GM19025 (cell line): ENCODE measurements around the gene TSEN15.

Experiments
- ATAC-seq: cut with Tn5 transposase; IDR thresholded peaks from one replicate; pipeline ENCODE4 v1.9.1; 2021; ENCODE audit warnings: mild to moderate bottlenecking, low read depth, moderate library complexity; ENCODE audit not compliant: unreplicated experiment

The TSEN15 gene

DNA sequence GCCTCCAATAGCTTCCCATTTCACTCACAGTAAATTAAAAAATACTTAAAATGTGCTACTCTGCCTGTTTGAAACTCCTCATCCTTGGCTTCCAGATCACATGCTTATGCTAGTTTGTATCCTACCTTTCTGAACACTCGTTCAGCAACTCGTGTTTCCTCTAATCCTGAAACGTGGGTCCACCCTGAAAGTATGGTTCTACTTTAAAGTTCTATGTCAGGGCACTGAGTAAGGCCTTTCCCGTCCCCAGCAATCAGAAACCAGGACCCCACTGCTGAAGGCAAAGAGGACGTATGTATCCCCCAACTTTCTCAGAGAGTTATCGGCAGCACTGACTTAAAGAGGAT is 419 bp upstream of the TSEN15 start:
- no peak for ATAC-seq

DNA sequence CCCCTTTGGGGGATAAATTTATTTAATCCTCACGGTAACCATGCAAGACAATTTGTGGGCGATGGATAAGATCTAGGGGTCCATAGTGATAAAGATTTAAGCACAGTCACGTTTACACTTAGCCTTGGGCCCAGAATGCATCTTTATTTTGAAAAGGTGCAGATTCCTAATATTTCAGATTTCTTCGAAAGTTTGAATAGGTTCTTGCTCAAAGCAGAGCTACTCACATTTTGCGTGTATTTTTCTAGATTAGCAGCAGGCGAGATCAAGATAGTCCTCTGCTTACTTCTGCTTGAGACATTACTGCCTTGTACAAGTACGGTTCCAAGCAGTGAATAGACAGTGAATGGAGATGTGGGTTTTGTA is 647 bp downstream of the TSEN15 start:
- no peak for ATAC-seq

DNA sequence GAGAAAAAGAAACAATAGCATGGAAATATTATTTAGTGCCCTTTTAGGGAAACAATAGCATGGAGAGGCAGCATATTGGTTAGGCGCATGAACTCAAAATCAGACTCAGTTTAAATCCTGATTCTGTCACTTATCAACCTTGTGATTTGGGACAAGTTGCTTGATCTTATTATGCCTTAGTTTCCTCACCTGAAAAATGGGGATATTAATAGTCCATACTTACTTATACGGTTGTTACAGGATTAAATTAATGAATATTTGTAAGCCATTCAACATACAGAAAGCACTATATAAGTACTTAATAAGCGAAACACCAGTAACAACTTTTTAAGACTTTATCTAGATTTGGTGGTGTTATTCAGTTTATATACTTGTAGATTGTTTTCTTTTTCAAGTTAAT is 1.2 kb downstream of the TSEN15 start:
- no peak for ATAC-seq

DNA sequence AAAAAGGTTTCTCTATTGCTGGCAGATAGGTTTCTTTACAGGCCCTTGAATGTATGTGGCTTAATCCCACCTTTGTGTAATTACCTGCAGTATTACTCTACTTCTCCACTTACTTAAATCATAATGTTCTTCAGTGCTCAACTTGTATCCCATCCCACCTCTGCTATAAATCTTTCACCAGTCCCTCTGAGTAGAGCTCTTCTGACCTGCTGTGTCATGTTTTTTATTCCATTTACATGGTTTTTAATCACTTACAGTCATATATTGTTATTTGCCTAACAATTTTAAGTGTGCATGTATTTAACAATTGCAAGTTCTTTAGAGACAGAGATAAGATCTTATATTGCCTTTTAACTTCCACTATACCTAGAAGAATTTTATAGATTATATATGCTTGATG is 2.4 kb downstream of the TSEN15 start:
- no peak for ATAC-seq

DNA sequence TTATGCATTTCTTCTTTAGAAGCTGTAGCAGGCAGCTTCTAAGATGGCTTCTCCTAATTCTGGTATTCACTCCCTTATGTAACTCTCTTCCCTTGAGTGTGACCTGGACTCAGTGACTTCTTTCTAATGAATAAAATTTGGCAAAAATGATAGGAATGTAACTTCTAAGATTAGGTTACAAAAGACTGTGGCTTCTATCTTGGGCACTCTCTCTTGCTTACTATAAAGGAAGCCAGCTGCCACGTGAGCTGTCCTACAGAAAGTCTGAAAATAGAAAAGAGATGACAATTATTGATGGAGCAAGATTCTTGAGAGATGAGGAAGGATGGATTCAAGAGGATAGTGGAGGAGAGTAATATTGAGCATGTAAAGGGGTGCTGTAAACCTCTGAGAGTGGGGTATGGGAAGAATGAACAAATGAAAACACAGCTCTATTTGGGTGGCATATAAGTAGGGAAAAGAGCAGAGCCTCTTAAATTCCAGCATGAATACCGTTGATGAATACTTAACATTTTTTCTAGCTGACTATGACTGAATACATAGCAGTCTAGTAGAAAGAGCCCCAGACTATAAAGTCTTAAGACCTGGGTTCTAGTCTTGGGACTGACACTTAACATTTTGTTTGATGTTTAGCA is 5.5 kb downstream of the TSEN15 start:
- ATAC-seq: no peak

DNA sequence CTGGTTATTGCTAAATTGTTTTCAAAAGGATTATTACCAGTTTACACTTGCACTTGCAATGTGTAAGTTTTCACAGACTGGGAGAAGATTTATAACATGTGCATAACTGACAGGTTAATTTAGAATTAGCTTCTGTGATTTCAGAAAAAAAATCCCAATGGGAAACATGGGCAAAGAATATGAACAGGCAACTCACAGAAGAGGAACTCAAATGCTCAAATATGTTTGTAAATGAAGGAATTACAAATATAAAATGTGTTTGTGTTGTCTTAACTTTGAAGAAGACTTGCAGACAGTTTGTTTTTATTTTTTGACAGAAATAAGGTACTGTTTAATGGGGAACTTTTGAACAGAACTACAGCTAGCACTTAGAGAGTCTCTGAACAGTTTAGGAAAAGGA is 8.4 kb downstream of the TSEN15 start:
- ATAC-seq: no peak

DNA sequence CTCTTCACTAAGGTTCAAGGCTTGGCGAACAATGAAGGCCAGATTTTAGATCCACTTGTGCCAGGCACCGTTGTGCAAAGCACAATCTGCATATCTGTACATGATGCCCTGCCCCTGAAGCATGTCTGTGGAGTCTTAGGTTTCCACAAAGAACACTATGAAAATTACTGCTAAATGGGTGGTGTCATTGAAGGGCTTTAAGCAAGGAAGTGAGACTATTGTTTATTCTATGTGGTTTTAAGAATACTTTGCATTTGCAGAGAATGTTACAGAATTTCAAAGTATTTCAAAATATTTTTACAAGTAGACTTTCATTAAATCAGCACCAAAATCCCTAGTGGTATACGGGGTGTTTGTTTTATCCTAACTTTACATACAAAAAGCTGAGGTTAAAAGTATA is 8.8 kb downstream of the TSEN15 start:
- ATAC-seq: no peak

DNA sequence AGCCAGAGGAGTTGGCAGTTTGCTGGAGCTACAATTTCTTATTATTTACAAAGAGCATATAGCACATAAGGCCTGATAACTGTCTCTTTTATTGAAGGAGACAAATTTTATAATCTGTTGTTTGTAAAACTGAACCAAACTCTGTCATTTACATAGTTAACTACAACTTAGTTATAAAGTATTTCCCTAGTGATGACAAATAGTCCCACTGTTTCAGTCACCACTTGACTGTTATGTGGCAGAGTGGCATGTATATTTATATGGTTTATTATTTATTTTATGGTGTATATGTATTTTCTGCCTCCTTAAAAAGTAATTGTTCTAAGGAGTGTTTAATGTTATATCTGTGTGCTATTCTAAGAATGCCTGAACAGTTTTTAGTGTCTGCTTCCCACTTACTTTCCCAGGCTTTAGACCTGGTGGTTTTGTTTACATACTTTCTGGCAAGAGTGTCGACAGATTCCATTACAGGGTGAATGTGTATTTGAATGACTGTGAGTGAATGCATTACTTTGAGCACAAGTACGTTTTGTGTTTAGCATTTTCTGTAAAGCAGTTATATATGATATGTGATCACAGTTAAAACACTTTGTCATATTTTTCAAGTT is 10.0 kb downstream of the TSEN15 start:
- ATAC-seq: no peak

DNA sequence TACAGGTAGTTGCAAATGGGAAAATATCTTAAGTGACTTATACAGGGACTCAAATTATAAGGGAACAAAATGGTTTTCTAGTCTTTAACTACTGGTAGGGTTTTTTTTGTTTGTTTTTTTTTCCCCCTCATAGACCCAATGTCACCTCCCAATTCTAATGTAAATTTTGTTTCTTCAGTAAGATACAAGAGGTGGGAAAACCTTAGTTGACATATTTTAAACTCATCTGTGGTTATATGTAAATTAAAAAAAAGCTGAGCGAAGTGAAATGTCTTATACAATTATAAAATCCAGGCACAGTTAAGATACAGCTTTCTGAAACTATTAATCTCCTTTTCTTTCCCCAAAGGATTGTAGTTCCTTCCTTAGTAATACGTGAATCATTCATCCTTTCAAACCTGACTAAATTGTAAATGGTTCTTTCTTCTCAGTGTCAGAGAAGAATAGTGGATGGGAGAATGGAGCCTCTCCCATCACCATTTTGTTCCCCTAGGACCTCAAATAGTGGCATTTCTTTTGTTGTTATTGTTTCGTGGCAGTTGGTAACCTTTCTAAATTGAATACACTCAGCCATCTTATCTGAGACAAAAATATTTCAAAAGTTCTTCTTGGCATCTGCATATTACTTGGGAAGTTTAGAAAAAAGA is 11.2 kb downstream of the TSEN15 start:
- no peak for ATAC-seq

DNA sequence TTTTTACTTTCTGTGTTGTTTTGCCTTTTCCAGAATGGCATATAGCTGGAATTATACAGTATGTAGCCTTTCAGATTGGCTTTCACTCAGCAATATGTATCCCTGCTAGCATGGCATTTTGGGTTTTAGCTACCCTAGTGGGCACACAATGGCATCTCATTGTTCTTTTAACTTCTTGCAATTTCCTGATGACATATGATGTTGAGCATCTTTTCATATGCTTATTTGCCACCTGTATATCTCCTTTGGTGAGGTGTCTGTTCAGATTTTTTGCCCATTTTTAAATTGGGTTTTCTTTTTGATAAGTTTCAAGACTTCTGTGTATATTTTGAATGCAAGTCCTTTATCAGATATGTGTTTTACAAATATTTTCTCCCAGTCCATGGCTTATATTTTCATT is 14.0 kb downstream of the TSEN15 start:
- no peak for ATAC-seq

DNA sequence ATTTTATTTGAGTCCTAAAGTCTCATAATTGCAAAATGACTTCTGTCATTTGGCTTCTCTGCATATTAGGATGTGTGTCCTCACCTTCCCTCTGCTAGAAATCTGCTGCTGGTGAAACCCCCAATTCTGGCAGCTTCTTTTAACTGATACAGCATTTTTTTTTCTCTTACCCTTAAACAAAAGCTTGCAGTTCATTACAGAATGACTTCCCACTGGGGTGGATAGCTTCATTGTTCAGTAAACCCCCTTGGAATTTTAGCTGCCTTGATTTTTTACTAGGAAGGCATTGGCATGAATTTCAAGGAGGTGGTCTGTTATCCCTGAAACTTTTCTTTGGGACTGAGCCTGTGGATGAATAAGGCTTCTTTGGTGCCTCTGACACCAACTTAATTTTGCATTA is 16.8 kb downstream of the TSEN15 start:
- no peak for ATAC-seq

DNA sequence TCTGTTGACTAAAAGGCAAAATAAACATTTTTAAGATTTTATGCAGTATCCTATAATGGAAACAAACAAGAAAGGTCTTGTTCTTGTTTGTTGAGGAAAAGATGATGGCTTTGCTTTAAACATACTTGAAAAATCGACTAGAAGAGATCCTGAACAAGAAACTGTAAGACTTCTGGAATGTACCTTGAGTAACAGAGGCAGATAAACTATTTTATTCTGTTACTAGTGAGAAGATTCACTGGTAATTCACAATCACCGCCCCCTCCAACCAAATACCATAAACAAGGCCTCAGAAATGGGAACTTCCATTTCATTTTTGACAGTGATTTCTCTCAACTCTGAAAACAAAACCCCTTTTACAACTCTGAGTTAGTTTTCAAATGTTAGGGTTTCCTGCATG is 18.1 kb downstream of the TSEN15 start:
- ATAC-seq: no peak

DNA sequence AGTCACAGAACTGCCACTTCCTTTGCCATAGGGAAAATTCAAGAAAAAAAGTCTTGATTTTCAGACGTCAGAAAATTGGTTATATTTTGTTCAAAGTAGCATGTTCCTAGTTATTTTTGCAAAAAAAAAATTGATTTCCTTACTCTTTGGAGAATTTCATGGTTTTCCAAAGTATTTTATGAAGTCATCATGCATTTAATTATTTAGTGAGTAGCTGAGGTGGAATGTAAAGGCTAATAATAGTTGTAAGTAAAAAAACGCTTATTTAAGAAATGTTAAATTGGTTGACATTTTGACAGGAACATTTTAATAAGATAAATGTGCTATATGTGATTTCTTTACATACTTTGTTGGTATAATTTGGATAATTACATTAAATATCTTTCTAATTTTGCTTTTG is 20.8 kb downstream of the TSEN15 start:
- no peak for ATAC-seq

DNA sequence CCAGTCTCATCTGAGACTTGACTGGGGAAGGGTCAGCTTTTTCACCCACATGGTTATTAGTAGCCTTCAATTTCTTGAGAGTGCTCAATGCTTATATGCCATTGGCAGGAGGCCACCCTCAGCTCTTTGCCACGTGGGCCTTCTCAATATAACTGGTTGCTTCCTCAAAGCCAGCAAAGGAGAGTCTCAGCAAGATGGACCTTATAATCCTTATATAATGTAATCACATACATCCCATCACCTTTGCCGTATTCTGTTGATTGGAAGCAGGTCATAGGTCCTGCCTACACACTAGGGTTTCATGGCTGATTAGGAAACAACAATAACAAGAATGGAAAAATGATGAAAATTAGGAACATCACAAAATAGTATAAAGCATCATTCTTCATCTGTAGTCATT is 22.9 kb downstream of the TSEN15 start:
- no peak for ATAC-seq

DNA sequence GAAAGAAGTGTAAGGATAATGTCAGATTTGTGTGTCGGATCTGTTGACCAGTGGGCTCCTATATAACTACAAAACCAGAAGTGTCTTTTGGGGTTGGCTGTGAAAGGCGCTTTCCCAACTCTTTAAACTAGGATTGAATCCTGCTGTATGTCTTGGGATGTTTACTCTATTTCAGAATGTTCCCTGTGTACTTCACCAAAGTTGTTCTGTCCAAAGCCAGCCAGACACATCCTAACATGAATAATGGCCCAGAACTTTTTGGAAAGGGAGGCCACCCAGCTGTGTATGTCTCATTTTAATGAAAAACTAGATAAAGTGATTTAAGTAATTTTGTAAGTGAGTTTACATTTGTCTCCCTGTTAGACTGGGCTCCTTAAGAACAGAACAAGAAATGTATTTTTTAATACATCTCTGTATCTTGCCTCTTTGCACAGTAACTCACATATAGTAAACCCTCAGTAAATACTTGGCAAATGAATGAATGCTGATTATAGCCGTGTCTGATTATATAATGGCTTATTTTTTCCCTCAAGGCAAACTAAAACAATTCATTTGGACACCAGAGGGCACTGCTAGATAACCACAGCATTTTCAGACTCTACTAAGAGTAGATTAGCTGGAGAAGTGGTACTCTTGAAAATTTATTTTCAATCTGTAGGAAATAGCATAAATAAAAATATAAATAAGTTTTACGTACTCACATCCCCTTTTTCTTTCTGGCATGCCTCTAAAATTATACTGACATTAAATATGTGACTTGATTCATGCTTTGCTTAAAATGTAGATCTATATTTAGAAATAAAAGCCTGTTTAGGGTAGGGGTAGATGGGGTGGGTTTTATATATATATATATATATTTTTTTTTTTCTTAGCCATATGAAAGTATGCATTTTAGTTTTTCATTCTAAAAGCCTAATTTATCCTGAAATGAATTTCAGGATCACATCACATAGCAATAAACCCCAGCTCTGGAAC is 23.8 kb downstream of the TSEN15 start:
- no peak for ATAC-seq

DNA sequence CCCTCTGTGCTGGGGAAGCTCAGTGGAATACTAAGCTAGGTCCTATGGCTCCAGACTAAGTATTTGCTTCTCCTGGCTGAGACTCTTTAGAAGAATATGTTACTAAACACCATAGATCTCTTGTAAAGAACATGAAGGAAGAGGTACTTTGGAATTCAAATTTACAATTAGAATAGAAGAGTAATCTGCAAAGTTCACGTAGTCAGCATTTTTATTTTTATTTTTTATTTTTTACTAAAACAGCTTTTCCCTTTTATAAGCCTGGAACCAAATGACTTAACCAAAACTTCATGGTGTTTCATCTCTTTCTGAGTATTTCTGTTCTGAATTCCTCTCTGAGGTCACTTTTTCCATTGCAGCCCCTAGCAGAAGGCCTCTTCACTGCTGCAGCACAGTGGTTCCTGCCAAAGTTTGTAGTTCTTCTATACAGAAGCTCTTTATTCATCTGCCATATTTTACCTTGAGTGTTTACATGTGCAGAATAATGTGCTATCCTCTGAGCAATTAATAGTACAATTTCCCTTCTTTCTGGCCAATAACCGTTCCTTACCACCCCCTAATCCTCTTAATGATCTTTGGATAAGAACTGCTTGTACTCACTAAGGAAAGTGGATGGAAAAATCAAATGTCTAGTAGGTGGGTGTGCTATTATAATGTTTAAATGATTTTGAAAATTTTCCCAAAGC is 27.2 kb downstream of the TSEN15 start:
- no peak for ATAC-seq

DNA sequence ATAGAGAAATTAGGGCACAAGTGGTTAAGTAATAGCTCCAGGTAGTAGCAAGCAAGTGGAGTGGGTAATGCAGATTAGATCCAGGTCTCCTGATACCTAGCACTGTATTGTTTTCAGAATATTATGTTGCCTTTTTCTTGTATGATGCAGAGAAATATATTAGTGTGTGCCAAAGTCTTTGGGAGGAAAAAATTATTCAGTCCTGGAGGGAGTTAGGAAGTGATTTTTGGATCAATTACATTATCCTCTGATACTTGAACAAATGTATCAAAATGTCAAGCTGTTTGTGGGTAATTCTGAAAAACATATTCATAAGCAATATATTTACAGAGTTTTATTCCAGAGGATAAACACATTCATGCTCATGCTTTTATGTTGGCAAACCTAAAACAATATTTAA is 28.8 kb downstream of the TSEN15 start:
- ATAC-seq: no peak

DNA sequence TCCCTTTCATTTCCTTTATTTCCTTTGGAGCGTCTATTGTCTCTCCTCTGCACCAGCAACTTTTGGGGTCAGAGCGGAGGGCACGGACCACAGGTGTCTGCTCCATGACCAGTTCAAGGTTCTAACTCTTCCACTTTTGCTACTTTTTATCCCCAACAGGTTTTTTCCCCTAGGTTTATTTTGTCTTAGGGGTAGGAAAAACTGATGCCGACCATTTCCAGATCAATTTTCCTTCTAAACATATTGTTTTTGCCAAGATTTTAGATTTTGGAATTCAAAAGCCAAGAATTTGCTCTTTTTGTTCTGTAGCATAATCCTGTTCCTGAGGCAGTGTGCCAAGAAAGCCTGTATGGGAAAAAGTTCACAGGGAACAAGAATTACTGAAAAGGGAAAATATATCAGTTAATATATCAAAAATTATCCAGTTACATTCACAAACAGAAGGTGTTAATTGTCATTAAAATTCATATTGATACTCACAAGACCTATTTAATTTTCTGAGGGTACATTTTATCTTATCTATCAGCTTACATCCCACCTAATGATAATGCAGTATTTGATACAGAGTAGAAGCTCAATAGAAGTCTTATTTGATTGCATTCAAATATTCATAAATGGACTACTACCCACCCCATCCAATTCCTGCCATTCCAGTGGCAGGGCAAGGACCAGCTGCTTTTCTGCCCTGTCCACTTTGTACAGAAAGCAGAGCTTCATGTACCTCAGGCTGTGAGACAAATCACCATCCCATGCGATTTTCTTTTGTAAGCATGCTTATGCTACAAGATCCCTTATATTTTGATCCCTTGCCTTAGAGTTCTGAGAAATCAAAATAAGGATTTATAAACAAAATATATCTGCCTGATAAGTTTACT is 31.2 kb downstream of the TSEN15 start:
- no peak for ATAC-seq

DNA sequence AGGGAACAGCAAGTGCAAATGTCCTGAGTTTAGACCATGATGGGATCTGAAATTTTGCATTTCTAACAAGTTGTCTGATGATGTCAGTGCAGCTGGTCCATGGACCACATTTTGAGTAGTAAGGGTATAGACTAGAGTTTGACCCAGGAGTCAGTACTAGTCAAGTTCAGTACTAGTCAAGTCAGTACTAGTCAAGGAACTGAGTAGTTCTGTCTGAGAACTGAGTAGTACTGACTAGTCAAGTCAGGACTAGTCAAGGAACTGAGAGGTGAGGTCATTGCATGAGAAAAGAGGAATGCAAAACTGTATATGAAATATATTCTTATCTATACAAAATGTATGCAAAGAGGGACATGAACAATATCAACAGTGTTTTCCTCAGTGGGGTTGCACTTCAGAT is 34.1 kb downstream of the TSEN15 start:
- no peak for ATAC-seq

DNA sequence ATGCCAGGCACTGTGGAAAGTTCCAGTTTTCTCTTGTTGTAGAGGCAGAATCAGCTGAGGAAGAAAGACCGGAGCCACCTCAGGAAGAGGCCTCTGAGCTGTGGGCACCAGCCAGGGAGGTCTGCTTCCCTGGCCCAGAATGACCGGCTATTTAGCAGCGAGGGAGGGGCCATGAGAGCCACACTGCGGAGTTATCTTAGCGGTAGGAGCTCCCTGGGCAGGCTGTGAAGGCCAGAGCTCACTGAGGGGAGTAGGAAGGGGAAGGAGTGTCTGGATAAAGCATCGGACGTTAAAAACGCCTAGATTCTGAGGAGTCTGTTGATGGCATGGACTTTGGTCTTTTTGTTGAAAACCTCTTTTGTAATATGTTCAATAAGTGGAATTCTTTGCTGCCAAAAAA is 36.5 kb downstream of the TSEN15 start:
- ATAC-seq: no peak
